GM19372 (cell line): ENCODE measurements around the gene TTBK1.

ENCODE experiments used
- ATAC-seq: cut with Tn5 transposase; IDR thresholded peaks from one replicate; pipeline ENCODE4 v1.9.1; 2021; ENCODE audit warnings: mild to moderate bottlenecking, low read depth, moderate library complexity; ENCODE audit not compliant: unreplicated experiment

TTBK1 gene

GRCh38 chr6:43254138-43254817 is 11.0 kb downstream of the TTBK1 start:
- ATAC-seq: no peak

- ATAC-seq: no peak
These were observed 11.6 kb downstream of the TTBK1 start for GRCh38 chr6:43254846-43255245.

- no peak for ATAC-seq
These were observed 12.2 kb downstream of the TTBK1 start for GRCh38 chr6:43255408-43256054.

GRCh38 chr6:43256670-43257366 is 13.5 kb downstream of the TTBK1 start:
- ATAC-seq: no peak

- no peak for ATAC-seq
These were observed 14.3 kb downstream of the TTBK1 start for GRCh38 chr6:43257367-43258145.

- ATAC-seq: no peak
These were observed 14.9 kb downstream of the TTBK1 start for GRCh38 chr6:43258180-43258579.

GRCh38 chr6:43258807-43259686 is 15.8 kb downstream of the TTBK1 start:
- ATAC-seq: no peak

GRCh38 chr6:43260791-43261190 is 17.5 kb downstream of the TTBK1 start:
- no peak for ATAC-seq

- ATAC-seq: no peak
These were observed 17.9 kb downstream of the TTBK1 start for GRCh38 chr6:43261198-43261597.

GRCh38 chr6:43262000-43262779 is 18.9 kb downstream of the TTBK1 start:
- ATAC-seq: no peak

GRCh38 chr6:43262780-43263313 is 19.6 kb downstream of the TTBK1 start:
- ATAC-seq: no peak

- ATAC-seq: peak; percentile 78
These were observed 20.3 kb downstream of the TTBK1 start for GRCh38 chr6:43263314-43264178.

- no peak for ATAC-seq
These were observed 21.4 kb downstream of the TTBK1 start for GRCh38 chr6:43264599-43265145.

- no peak for ATAC-seq
These were observed 22.3 kb downstream of the TTBK1 start for GRCh38 chr6:43265564-43265963.

- no peak for ATAC-seq
These were observed 24.5 kb downstream of the TTBK1 start for GRCh38 chr6:43267619-43268354.

- ATAC-seq: no peak
These were observed 25.0 kb downstream of the TTBK1 start for GRCh38 chr6:43268355-43268700.

GRCh38 chr6:43268782-43269272 is 25.5 kb downstream of the TTBK1 start:
- ATAC-seq: no peak
